Retinal pigment epithelial cell (primary cell): ENCODE data around the gene RAB5IF.
A peak's percentile ranks its signal among the peaks of the same experiment; 100 is the strongest.

Experiments
- DNase-seq: peaks from one replicate; pipeline ENCODE4 v3.0.0-alpha.2; 2010; ENCODE audit warnings: low read depth
- H3K4me3 ChIP-seq: 2 replicates; pipeline ENCODE4 v1.5.1; 2011; ENCODE audit warnings: mild to moderate bottlenecking, low read length, control low read depth, moderate library complexity
- TF ChIP-seq, protein P1 (sequence below): conservative IDR thresholded peaks from 2 replicates; pipeline ENCODE4 v1.5.1; 2011; ENCODE audit warnings: low read depth, low read length, control low read depth, inconsistent platforms

Gene RAB5IF

GRCh38 chr20:36587388-36588070, 18.1 kb upstream of the RAB5IF start:
- TF ChIP-seq, protein P1, sequence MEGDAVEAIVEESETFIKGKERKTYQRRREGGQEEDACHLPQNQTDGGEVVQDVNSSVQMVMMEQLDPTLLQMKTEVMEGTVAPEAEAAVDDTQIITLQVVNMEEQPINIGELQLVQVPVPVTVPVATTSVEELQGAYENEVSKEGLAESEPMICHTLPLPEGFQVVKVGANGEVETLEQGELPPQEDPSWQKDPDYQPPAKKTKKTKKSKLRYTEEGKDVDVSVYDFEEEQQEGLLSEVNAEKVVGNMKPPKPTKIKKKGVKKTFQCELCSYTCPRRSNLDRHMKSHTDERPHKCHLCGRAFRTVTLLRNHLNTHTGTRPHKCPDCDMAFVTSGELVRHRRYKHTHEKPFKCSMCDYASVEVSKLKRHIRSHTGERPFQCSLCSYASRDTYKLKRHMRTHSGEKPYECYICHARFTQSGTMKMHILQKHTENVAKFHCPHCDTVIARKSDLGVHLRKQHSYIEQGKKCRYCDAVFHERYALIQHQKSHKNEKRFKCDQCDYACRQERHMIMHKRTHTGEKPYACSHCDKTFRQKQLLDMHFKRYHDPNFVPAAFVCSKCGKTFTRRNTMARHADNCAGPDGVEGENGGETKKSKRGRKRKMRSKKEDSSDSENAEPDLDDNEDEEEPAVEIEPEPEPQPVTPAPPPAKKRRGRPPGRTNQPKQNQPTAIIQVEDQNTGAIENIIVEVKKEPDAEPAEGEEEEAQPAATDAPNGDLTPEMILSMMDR: no peak
- DNase-seq: no peak
- no peak overlapping the region for H3K4me3 ChIP-seq

DNA sequence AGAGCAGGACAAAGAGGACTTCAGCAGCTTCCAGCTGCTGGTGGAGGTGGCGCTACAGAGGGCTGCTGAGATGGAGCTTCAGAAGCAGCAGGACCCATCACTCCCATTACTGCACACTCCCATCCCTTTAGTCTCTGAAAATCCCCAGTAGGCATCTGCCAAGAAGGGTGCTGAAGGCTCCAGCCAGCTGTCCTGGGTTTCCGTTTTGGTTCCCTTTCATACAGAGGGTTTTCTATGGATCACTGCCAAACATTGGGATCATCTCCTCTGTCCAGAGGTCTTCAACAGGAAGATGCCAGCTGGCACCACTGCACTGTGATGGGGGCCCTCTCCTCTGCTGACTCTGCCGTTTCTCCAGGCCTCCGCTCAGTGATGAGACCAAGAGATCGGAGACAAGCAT, 14.3 kb upstream of the RAB5IF start:
- TF ChIP-seq, protein P1: no peak
- H3K4me3 ChIP-seq: no peak overlapping the region
- DNase-seq: no peak

- no peak for DNase-seq
- TF ChIP-seq, protein P1: peak; percentile 29
- no peak overlapping the region for H3K4me3 ChIP-seq
These were observed 13.5 kb upstream of the RAB5IF start for GRCh38 chr20:36591854-36592641.

GRCh38 chr20:36593347-36593929, 12.1 kb upstream of the RAB5IF start:
- TF ChIP-seq, protein P1: no peak
- no peak for DNase-seq
- H3K4me3 ChIP-seq: no peak overlapping the region

DNA sequence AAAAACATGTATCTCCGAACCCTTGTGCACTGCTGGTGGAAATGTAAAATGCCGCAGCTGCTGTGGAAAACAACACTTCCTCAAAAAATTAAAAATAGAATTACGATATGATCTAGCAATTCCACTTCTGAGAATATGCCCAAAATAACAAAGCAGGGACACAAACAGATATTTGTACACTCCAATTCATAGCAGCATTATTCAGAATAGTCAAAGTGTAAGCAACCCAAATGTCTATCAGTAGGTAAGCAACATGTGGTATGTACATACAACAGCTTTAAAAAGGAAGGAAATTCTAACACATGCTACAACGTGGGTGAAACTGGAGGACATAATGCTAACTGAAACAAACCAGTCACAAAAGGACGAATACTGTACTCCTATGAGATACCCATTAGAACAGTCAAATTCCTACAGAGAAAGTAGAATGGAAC, 5.7 kb upstream of the RAB5IF start:
- H3K4me3 ChIP-seq: no peak overlapping the region
- no peak for DNase-seq
- TF ChIP-seq, protein P1: no peak

DNA sequence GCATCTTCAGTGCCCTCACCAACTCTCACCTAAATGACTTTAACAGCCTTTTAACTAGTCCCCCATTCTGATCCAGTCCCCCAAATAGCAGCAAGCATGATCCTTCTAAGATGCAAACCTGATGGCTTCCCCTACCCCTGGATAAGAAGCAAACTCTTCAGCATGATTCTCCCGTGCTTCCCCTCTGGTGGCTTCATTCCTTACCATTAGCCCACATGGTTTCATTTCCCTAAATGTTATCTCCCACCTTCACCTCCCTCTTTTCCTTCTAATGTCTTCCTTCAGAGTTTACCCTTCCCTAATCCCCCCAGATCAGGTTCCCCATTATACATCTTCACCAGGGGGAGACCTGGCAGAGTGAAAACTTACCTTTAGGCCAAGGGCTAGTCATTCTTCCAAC, 4.0 kb upstream of the RAB5IF start:
- TF ChIP-seq, protein P1: no peak
- H3K4me3 ChIP-seq: no peak overlapping the region
- DNase-seq: no peak

GRCh38 chr20:36604952-36605398, 604 bp upstream of the RAB5IF start:
- TF ChIP-seq, protein P1: no peak
- H3K4me3 ChIP-seq: peak overlapping the region; percentile 31
- DNase-seq: no peak
